PC-9 (cell line): ENCODE measurements around the gene HMGN1. TPM values are rescaled to one million over a fixed set of nuclear protein-coding genes. Genes with fewer than 3 reads are reported as not detected.

Source experiments
- BruUV-seq: library from RNA; stranded (reverse); fragments of 400-500 nt; replicated peaks from 2 replicates; lab custom pipeline; 2021; lab: Mats Ljungman, UMichigan
- CTCF ChIA-PET: fragments of 300-600 bp; sonication (Branson Sonifier 250); formaldehyde crosslinking; loops from one replicate; lab custom pipeline; 2022; ENCODE audit warnings: antibody characterized with exemption; lab: Charles Lee
- POLR2A ChIA-PET: fragments of 300-600 bp; sonication (Branson Sonifier 250); formaldehyde crosslinking; loops from one replicate; lab custom pipeline; 2022; ENCODE audit warnings: antibody characterized with exemption; ENCODE audit not compliant: unreplicated experiment; lab: Charles Lee
- DNase-seq, 2 experiments: peaks; one replicate each; pipeline versions ENCODE4 v3.0.0 to v3.0.0-alpha.2; 2015 to 2022; ENCODE audit warnings: mixed read lengths in 1 of 2
- H2AFZ ChIP-seq: fragments of 200-600 bp; sonication (generic); 2 replicates; pipeline ENCODE4 v1.8.1; 2017; ENCODE audit warnings: antibody characterized with exemption
- H3F3A ChIP-seq: fragments of 200-600 bp; sonication (generic); 2 replicates; pipeline ENCODE4 v1.8.1; 2017; ENCODE audit warnings: antibody characterized with exemption, mild to moderate bottlenecking, low read depth; ENCODE audit not compliant: insufficient read depth
- H3K27ac ChIP-seq: fragments of 200-600 bp; sonication (generic); 2 replicates; pipeline ENCODE4 v1.6.1; 2016; ENCODE audit warnings: mixed run types
- H3K27me3 ChIP-seq: fragments of 200-600 bp; sonication (generic); 2 replicates; pipeline ENCODE4 v1.6.1; 2016; ENCODE audit warnings: low read depth, mixed run types; ENCODE audit not compliant: insufficient read depth
- H3K36me3 ChIP-seq: fragments of 200-600 bp; sonication (generic); 2 replicates; pipeline ENCODE4 v1.6.1; 2016; ENCODE audit warnings: low read depth, mixed run types
- H3K4me1 ChIP-seq: fragments of 200-600 bp; sonication (generic); replicated peaks from 2 replicates; pipeline ENCODE4 v1.6.1; 2016; ENCODE audit warnings: mixed run types; ENCODE audit not compliant: insufficient read depth
- H3K4me2 ChIP-seq: fragments of 200-600 bp; sonication (generic); 2 replicates; pipeline ENCODE4 v1.6.1; 2017; ENCODE audit warnings: mixed run types
- H3K4me3 ChIP-seq: fragments of 200-600 bp; sonication (generic); 2 replicates; pipeline ENCODE4 v1.6.1; 2016; ENCODE audit warnings: mixed run types
- H3K79me2 ChIP-seq: fragments of 200-600 bp; sonication (generic); 2 replicates; pipeline ENCODE4 v1.6.1; 2017; ENCODE audit warnings: low read depth, mixed run types
- H3K9me2 ChIP-seq: fragments of 200-600 bp; sonication (generic); 2 replicates; pipeline ENCODE4 v1.8.1; 2017; ENCODE audit warnings: mild to moderate bottlenecking; ENCODE audit not compliant: insufficient read depth
- H3K9me3 ChIP-seq: fragments of 200-600 bp; sonication (generic); 2 replicates; pipeline ENCODE4 v1.8.1; 2016; ENCODE audit warnings: low read depth; ENCODE audit not compliant: insufficient read depth
- H4K20me1 ChIP-seq: fragments of 200-600 bp; sonication (generic); 2 replicates; pipeline ENCODE4 v1.8.1; 2017; ENCODE audit not compliant: insufficient read depth
- CTCF ChIP-seq: fragments of 200-600 bp; sonication (generic); conservative IDR thresholded peaks from 2 replicates; pipeline ENCODE4 v1.6.1; 2017; ENCODE audit warnings: mixed run types, antibody characterized with exemption, mild to moderate bottlenecking, moderate library complexity
- EZH2 ChIP-seq: fragments of 200-600 bp; sonication (generic); IDR thresholded peaks from 2 replicates; pipeline ENCODE4 v1.8.0; 2017; ENCODE audit warnings: antibody characterized with exemption, low read depth
- intact Hi-C: fragments of 100-400 bp; cut with micrococcal nuclease; formaldehyde crosslinking; loops from one replicate; pipeline ENCODE4 v1.10.0; 2022; ENCODE audit not compliant: unreplicated experiment
- total RNA-seq: library from RNA; stranded (reverse); gene quantifications from 2 replicates; pipeline ENCODE4 v1.2.3, GENCODE V29; 2021

HMGN1 gene
- total RNA-seq, 1 experiment from 2014 or later, result 369 TPM

- no TSS peak for BruUV-seq
- intact Hi-C loops, result no loop called here
- POLR2A ChIA-PET, result interaction anchor here (0.5 to 0.7 kb wide), 2 partner anchors 10 to 67 kb away, joined by 3 to 9 read pairs; no protein-coding TSS in a partner anchor
- H3K4me3 ChIP-seq, result no peak overlapping the region
- no peak overlapping the region for H3K4me2 ChIP-seq
- CTCF ChIA-PET, result no interaction called here
- no peak overlapping the region for H3K27ac ChIP-seq
- H3K36me3 ChIP-seq, result no peaks in the 10 kb centered on the region
- no peaks in the 10 kb centered on the region for H3K9me2 ChIP-seq
- no peak for DNase-seq
- H3K9me3 ChIP-seq, result no peaks in the 10 kb centered on the region
- H3K4me1 ChIP-seq, result no peaks in the 10 kb centered on the region
- no peak overlapping the region for H2AFZ ChIP-seq
- TF ChIP-seq CTCF, result no peak
- no peaks in the 10 kb centered on the region for H3K27me3 ChIP-seq
- H3F3A ChIP-seq, result no peaks in the 10 kb centered on the region
- H3K79me2 ChIP-seq, result no peaks in the 10 kb centered on the region
- no peaks in the 10 kb centered on the region for H4K20me1 ChIP-seq
Measured at GRCh38 chr21:39363607-39364555, 15.0 kb upstream of the HMGN1 start.

GRCh38 chr21:39362733-39363132, 13.8 kb upstream of the HMGN1 start:
- H3K4me2 ChIP-seq, result no peak overlapping the region
- CTCF ChIA-PET, result interaction anchor here (0.7 kb wide), 1 partner anchor 14 kb away, joined by 4 read pairs; no protein-coding TSS in a partner anchor
- DNase-seq, result no peak
- BruUV-seq, result no TSS peak
- H3K9me3 ChIP-seq, result no peaks in the 10 kb centered on the region
- H3K27ac ChIP-seq, result no peak overlapping the region
- no peaks in the 10 kb centered on the region for H3K27me3 ChIP-seq
- H2AFZ ChIP-seq, result no peak overlapping the region
- H4K20me1 ChIP-seq, result no peaks in the 10 kb centered on the region
- no peaks in the 10 kb centered on the region for H3K9me2 ChIP-seq
- no peaks in the 10 kb centered on the region for H3F3A ChIP-seq
- no peaks in the 10 kb centered on the region for H3K79me2 ChIP-seq
- no peak overlapping the region for H3K4me3 ChIP-seq
- intact Hi-C loops, result no loop called here
- H3K4me1 ChIP-seq, result no peaks in the 10 kb centered on the region
- TF ChIP-seq CTCF (no peak), EZH2 (no peak)
- POLR2A ChIA-PET, result no interaction called here
- no peaks in the 10 kb centered on the region for H3K36me3 ChIP-seq

GRCh38 chr21:39359382-39359781, 10.5 kb upstream of the HMGN1 start:
- Histone ChIP-seq H3K4me1 (no peaks in the 10 kb centered on the region), H3F3A (no peaks in the 10 kb centered on the region), H3K79me2 (no peaks in the 10 kb centered on the region), H3K36me3 (no peaks in the 10 kb centered on the region), H3K27ac (no peak overlapping the region), H3K27me3 (no peaks in the 10 kb centered on the region), H3K9me3 (no peaks in the 10 kb centered on the region), H3K9me2 (no peaks in the 10 kb centered on the region), H2AFZ (no peak overlapping the region), H3K4me3 (no peak overlapping the region), H3K4me2 (no peak overlapping the region), H4K20me1 (no peaks in the 10 kb centered on the region)
- TF ChIP-seq EZH2, result no peak
- TF ChIP-seq CTCF, result no peak
- DNase-seq, result no peak
- ChIA-PET POLR2A (no interaction called here), CTCF (no interaction called here)
- no TSS peak for BruUV-seq
- intact Hi-C loops, result no loop called here
